ENCODE results near the gene CD27. TPM values are rescaled to one million over a fixed set of nuclear protein-coding genes. Genes with fewer than 3 reads are reported as not detected.

Gene CD27
- total RNA-seq, 4 donors from 2014 or later = 0.44 to 1.7 TPM; not detected in 2

DNA sequence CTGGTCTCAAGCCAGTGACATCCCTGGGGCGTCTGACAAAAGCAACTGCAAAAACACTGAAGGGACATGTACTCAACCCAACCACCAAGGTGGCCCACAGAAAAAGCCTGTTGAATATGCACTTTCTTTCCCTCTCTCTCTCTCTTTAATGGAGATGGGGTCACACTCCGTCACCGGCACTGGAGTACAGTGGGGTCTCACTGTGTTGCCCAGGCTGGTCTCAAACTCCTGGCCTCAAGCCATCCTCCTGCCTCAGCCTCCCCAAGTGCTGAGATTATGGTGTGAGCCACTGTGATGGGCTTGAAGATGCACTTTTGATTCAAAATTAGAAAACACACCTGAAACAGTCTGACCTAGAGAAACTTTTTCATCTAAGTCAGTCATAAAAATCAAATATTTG lies 7.2 kb upstream of the CD27 start:
- no peak for TF ChIP-seq CTCF (IDR thresholded peaks at IDR 0.05; ENCODE audit: low read depth)

- TF ChIP-seq CTCF (IDR thresholded peaks at IDR 0.05; ENCODE audit: low read depth) = no peak
Measured at GRCh38 chr12:6438345-6438744, 6.4 kb upstream of the CD27 start.

GRCh38 chr12:6440391-6440790 lies 4.4 kb upstream of the CD27 start:
- no peak for TF ChIP-seq CTCF (IDR thresholded peaks at IDR 0.05; ENCODE audit: low read depth)

DNA sequence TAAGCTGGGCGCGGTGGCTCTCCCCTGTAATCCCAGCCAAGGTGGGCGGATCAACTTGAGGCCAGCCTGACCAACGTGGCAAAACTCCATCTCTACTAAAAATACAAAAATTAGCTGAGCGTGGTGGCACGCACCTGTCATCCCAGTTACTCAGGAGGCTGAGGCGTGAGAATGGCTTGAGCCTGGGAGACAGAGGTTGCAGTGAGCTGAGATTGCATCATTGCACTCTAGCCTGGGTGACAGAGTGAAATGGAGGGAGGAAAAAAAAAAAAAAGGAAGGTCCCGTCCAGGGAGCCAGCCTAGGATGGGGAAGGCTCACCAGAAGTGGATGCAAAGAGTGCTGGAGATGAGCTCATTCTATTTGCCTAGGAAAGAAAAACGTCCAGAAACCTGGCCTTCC lies 1.9 kb upstream of the CD27 start:
- no peak for TF ChIP-seq CTCF (IDR thresholded peaks at IDR 0.05; ENCODE audit: low read depth)

GRCh38 chr12:6443361-6443983 lies 1.3 kb upstream of the CD27 start:
- TF ChIP-seq CTCF (IDR thresholded peaks at IDR 0.05; ENCODE audit: low read depth) = no peak

DNA sequence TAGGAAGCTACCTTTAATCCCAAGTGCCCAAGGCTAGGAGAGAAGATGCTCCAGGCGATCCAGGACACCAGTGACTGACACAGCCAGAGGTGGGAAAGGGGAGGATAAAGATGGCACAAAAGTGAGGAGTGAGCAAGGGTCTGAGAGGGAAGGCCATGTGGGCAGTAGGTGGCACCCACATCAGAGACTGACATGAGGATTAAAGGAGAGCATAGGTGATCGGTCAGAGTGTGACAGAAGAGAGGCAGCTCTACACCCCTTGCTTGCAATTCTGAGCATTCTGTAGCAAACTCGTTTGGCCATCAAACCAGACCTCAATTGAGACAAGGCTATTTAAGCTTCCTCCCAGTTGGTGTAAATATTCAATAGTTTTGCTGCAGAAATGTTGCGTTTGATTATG lies 724 bp upstream of the CD27 start:
- TF ChIP-seq CTCF (IDR thresholded peaks at IDR 0.05; ENCODE audit: low read depth) = no peak

DNA sequence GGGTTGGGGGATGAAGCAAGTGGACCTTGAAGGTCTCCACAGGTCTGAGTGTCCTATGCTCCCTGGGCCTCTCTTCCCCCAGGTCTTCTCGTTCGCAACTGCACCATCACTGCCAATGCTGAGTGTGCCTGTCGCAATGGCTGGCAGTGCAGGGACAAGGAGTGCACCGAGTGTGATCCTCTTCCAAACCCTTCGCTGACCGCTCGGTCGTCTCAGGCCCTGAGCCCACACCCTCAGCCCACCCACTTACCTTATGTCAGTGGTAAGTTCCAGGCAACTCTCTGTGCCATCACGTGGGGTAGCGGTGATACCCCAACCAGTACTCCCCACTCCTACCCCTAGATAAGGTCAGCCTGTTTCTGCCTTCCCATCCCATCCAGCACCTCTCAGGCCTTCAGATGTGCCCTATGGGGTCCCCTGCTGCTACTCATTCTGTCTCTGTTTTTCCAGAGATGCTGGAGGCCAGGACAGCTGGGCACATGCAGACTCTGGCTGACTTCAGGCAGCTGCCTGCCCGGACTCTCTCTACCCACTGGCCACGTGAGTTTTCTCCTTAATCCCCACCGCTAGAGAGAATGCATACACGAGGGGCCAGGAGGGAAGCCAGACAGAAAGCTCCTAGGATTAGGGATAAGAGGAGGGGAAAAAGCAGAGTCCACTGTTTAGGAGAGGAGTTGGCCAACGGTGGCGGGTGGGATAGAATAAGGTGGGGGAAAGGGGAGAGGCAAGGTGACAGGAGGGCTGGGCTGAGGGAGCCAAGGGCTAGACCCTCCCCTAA lies 5.5 kb downstream of the CD27 start:
- TF ChIP-seq CTCF (IDR thresholded peaks at IDR 0.05; ENCODE audit: low read depth) = no peak

Measured in subcutaneous adipose tissue (tissue), 4 donors.